ENCODE results near the gene TEFM. TPM values are rescaled to one million over a fixed set of nuclear protein-coding genes. Genes with fewer than 3 reads are reported as not detected.

Gene TEFM
- total RNA-seq, 1 donor from 2014 or later: 9.8 TPM

DNA sequence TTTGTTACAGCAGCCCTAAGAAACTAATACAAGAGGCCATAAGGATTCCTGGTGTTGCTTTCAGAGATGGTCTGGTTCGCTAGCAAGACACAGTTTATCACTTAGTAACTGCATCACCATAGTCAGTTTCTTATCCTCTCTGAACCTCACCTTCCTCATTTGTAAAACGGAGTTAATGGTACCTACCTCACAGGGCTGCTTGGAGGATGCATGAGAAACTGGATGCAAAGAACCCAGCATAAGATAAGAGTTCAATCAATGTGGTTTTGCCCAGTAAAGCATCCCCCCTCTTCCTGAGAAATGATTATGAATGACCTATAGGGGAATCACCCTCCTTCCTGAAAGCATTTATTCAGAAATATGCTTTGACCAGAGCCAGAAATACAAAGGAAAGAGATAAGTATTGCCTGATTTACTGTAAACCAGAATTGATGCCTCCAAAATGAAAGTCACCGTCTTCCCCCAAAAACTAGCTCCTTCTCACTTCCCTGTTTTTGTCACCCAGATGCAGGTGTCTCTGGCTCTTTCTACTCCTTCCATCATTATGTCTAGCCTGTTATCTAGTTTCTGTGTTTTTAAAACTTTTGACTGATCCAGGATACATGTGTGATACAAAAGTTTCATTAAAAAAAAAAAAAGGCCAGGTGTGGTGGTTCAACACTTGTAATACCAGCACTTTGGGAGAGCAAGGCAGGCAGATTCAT lies 2.8 kb upstream of the TEFM start:
- H3K4me1 Mint-ChIP-seq (ENCODE audit: unreplicated experiment): peaks cover 16% of the 10 kb centered on the region
- TF ChIP-seq CTCF (IDR thresholded peaks at IDR 0.05): no peak
- peak; percentile 2 for DNase-seq (ENCODE audit: extremely low spot score, unreplicated experiment)
- H3K9me3 Mint-ChIP-seq (ENCODE audit: unreplicated experiment): no peaks in the 10 kb centered on the region
- H3K27ac Mint-ChIP-seq (ENCODE audit: unreplicated experiment): no peak overlapping the region
- H3K27me3 Mint-ChIP-seq (ENCODE audit: unreplicated experiment): no peaks in the 10 kb centered on the region
- H3K4me3 Mint-ChIP-seq (ENCODE audit: unreplicated experiment): no peak overlapping the region
- peaks cover 2% of the 10 kb centered on the region for H3K36me3 Mint-ChIP-seq (ENCODE audit: unreplicated experiment)

GRCh38 chr17:30905742-30906100 lies 317 bp downstream of the TEFM start:
- DNase-seq (ENCODE audit: extremely low spot score, unreplicated experiment): peak; percentile 59
- H3K36me3 Mint-ChIP-seq (ENCODE audit: unreplicated experiment): peaks cover 16% of the 10 kb centered on the region
- peak overlapping the region; percentile 92 for H3K4me3 Mint-ChIP-seq (ENCODE audit: unreplicated experiment)
- peaks cover 16% of the 10 kb centered on the region for H3K4me1 Mint-ChIP-seq (ENCODE audit: unreplicated experiment)
- H3K27me3 Mint-ChIP-seq (ENCODE audit: unreplicated experiment): no peaks in the 10 kb centered on the region
- TF ChIP-seq CTCF (IDR thresholded peaks at IDR 0.05): no peak
- peak overlapping the region; percentile 96 for H3K27ac Mint-ChIP-seq (ENCODE audit: unreplicated experiment)
- H3K9me3 Mint-ChIP-seq (ENCODE audit: unreplicated experiment): no peaks in the 10 kb centered on the region

DNA sequence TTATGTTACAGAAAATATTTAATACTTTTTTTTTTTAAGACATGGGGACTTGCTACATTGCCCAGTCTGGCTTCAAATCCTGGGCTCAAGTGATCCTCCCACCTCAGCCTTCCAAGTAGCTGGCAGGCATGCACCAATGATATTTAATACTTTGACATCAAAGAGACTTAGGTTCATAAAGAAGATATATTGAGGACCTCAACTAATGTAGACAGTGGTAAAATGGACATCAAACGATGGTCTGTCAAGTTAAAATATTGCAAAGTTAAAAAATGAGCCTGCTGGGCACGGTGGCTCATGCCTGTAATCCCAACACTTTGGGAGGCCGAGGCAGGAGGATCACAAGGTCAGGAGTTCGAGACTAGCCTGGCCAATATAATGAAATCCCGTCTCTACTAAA lies 8.7 kb downstream of the TEFM start:
- Mint-ChIP-seq H3K9me3 (ENCODE audit: unreplicated experiment) (no peaks in the 10 kb centered on the region), H3K27me3 (ENCODE audit: unreplicated experiment) (no peaks in the 10 kb centered on the region), H3K27ac (ENCODE audit: unreplicated experiment) (no peak overlapping the region), H3K36me3 (ENCODE audit: unreplicated experiment) (peaks cover 17% of the 10 kb centered on the region), H3K4me1 (ENCODE audit: unreplicated experiment) (no peaks in the 10 kb centered on the region), H3K4me3 (ENCODE audit: unreplicated experiment) (no peak overlapping the region)
- no peak for TF ChIP-seq CTCF (IDR thresholded peaks at IDR 0.05)
- peak; percentile 10 for DNase-seq (ENCODE audit: extremely low spot score, unreplicated experiment)

GRCh38 chr17:30894236-30894635 lies 11.8 kb downstream of the TEFM start:
- H3K27me3 Mint-ChIP-seq (ENCODE audit: unreplicated experiment): no peaks in the 10 kb centered on the region
- H3K36me3 Mint-ChIP-seq (ENCODE audit: unreplicated experiment): peaks cover 4% of the 10 kb centered on the region
- no peak overlapping the region for H3K27ac Mint-ChIP-seq (ENCODE audit: unreplicated experiment)
- no peaks in the 10 kb centered on the region for H3K9me3 Mint-ChIP-seq (ENCODE audit: unreplicated experiment)
- H3K4me1 Mint-ChIP-seq (ENCODE audit: unreplicated experiment): no peaks in the 10 kb centered on the region
- H3K4me3 Mint-ChIP-seq (ENCODE audit: unreplicated experiment): no peak overlapping the region
- no peak for TF ChIP-seq CTCF (IDR thresholded peaks at IDR 0.05)
- no peak for DNase-seq (ENCODE audit: extremely low spot score, unreplicated experiment)

GRCh38 chr17:30886187-30886586 lies 19.9 kb downstream of the TEFM start:
- Mint-ChIP-seq H3K4me1 (ENCODE audit: unreplicated experiment) (no peaks in the 10 kb centered on the region), H3K9me3 (ENCODE audit: unreplicated experiment) (no peaks in the 10 kb centered on the region), H3K27me3 (ENCODE audit: unreplicated experiment) (no peaks in the 10 kb centered on the region), H3K27ac (ENCODE audit: unreplicated experiment) (no peak overlapping the region), H3K4me3 (ENCODE audit: unreplicated experiment) (no peak overlapping the region), H3K36me3 (ENCODE audit: unreplicated experiment) (no peaks in the 10 kb centered on the region)
- TF ChIP-seq CTCF (IDR thresholded peaks at IDR 0.05): no peak
- peak; percentile 27 for DNase-seq (ENCODE audit: extremely low spot score, unreplicated experiment)
